Measurements from ENCODE around the gene KRTAP9-3. TPM values are rescaled to one million over a fixed set of nuclear protein-coding genes. Genes with fewer than 3 reads are reported as not detected.
"Not testable (repeated sequence)": the region's sequence is repeated elsewhere in the genome, so short reads cannot be mapped to it uniquely, and the experiment has no call there.

Gene KRTAP9-3
- polyA plus RNA-seq, 1 donor (not counting 4 experiments of a cell fraction or from before 2014, with no cell fraction given): not detected

GRCh38 chr17:41265078-41265477 is 32.8 kb downstream of the KRTAP9-3 start, which contains the start of gene KRTAP9-6:
Gene KRTAP9-6, plus strand, starts transcription at chr17:41265378. Its CDS starts 0 bp downstream, at chr17:41265378.
- no peak within 1 kb of the TSS for H3K4me3 ChIP-seq (ENCODE audit: control insufficient read depth in 2 of 3, extremely low read depth in 1 of 3, insufficient read depth in 2 of 3, low read depth in 1 of 3, low read length in 3 of 3)
- no peak within 1 kb of the TSS for H3K27ac ChIP-seq (ENCODE audit: control insufficient read depth, insufficient read depth, low read length)
- H4K20me1 ChIP-seq (ENCODE audit: control insufficient read depth, extremely low read depth, insufficient read depth, low read length): no peaks in the 10 kb centered on the region
- H3K9me1 ChIP-seq (ENCODE audit: control insufficient read depth, extremely low read depth, insufficient read depth, low read length): no peaks in the 10 kb centered on the region
- DNase-seq (ENCODE audit: low read depth, low spot score) (no peak), FAIRE-seq (no peak)
- no peaks in the 10 kb centered on the region for H3K36me3 ChIP-seq (ENCODE audit: control insufficient read depth in 2 of 2, extremely low read depth in 1 of 2, insufficient read depth in 2 of 2, low read length in 2 of 2)
- no peak within 1 kb of the TSS for H3K4me2 ChIP-seq (ENCODE audit: control insufficient read depth, extremely low read depth, insufficient read depth, low read depth, low read length)
- H2AFZ ChIP-seq (ENCODE audit: control insufficient read depth, low read length): no peak within 1 kb of the TSS
- no peak for TF ChIP-seq CTCF (optimal IDR thresholded peaks at IDR 0.05 in 1 of 3, IDR thresholded peaks at IDR 0.05 in 1 of 3, conservative IDR thresholded peaks at IDR 0.05 in 1 of 3; ENCODE audit: extremely low read depth in 1 of 3, insufficient read depth in 2 of 3, low read length in 3 of 3)
- no peak within 1 kb of the TSS for H3K9ac ChIP-seq (ENCODE audit: control insufficient read depth, extremely low read depth, insufficient read depth, low read length)
- H3K79me2 ChIP-seq (ENCODE audit: control insufficient read depth, insufficient read depth, low read length): no peaks in the 10 kb centered on the region
- dilution Hi-C loops (cut with MboI; ENCODE audit: extremely low pct_ligation_motif_present, low sequenced_read_pairs): no loop called here
- H3K27me3 ChIP-seq (ENCODE audit: control insufficient read depth, extremely low read depth, insufficient read depth, low read length): peaks cover 3% of the 10 kb centered on the region
- H3K4me1 ChIP-seq (ENCODE audit: control insufficient read depth, extremely low read depth, insufficient read depth, low read length): no peaks in the 10 kb centered on the region
- no peaks in the 10 kb centered on the region for H3K9me3 ChIP-seq (ENCODE audit: control insufficient read depth, low read depth, low read length)

GRCh38 chr17:41267711-41268110 is 35.5 kb downstream of the KRTAP9-3 start:
- TF ChIP-seq CTCF (optimal IDR thresholded peaks at IDR 0.05 in 1 of 3, IDR thresholded peaks at IDR 0.05 in 1 of 3, conservative IDR thresholded peaks at IDR 0.05 in 1 of 3; ENCODE audit: extremely low read depth in 1 of 3, insufficient read depth in 2 of 3, low read length in 3 of 3): no peak
- no peak for TF ChIP-seq EZH2 (IDR thresholded peaks at IDR 0.05; ENCODE audit: low read length)
- FAIRE-seq (no peak), DNase-seq (ENCODE audit: low read depth, low spot score) (no peak)
- H3K27ac ChIP-seq (ENCODE audit: control insufficient read depth, insufficient read depth, low read length): no peak overlapping the region
- peaks cover 3% of the 10 kb centered on the region for H3K27me3 ChIP-seq (ENCODE audit: control insufficient read depth, extremely low read depth, insufficient read depth, low read length)
- H3K4me2 ChIP-seq (ENCODE audit: control insufficient read depth, extremely low read depth, insufficient read depth, low read depth, low read length): no peak overlapping the region
- H3K9me1 ChIP-seq (ENCODE audit: control insufficient read depth, extremely low read depth, insufficient read depth, low read length): no peaks in the 10 kb centered on the region
- no peaks in the 10 kb centered on the region for H3K4me1 ChIP-seq (ENCODE audit: control insufficient read depth, extremely low read depth, insufficient read depth, low read length)
- H4K20me1 ChIP-seq (ENCODE audit: control insufficient read depth, extremely low read depth, insufficient read depth, low read length): no peaks in the 10 kb centered on the region
- no peak overlapping the region for H2AFZ ChIP-seq (ENCODE audit: control insufficient read depth, low read length)
- dilution Hi-C loops (cut with MboI; ENCODE audit: extremely low pct_ligation_motif_present, low sequenced_read_pairs): no loop called here
- H3K79me2 ChIP-seq (ENCODE audit: control insufficient read depth, insufficient read depth, low read length): no peaks in the 10 kb centered on the region
- H3K9me3 ChIP-seq (ENCODE audit: control insufficient read depth, low read depth, low read length): no peaks in the 10 kb centered on the region
- no peaks in the 10 kb centered on the region for H3K36me3 ChIP-seq (ENCODE audit: control insufficient read depth in 2 of 2, extremely low read depth in 1 of 2, insufficient read depth in 2 of 2, low read length in 2 of 2)
- no peak overlapping the region for H3K9ac ChIP-seq (ENCODE audit: control insufficient read depth, extremely low read depth, insufficient read depth, low read length)
- H3K4me3 ChIP-seq (ENCODE audit: control insufficient read depth in 2 of 3, extremely low read depth in 1 of 3, insufficient read depth in 2 of 3, low read depth in 1 of 3, low read length in 3 of 3): no peak overlapping the region

DNA sequence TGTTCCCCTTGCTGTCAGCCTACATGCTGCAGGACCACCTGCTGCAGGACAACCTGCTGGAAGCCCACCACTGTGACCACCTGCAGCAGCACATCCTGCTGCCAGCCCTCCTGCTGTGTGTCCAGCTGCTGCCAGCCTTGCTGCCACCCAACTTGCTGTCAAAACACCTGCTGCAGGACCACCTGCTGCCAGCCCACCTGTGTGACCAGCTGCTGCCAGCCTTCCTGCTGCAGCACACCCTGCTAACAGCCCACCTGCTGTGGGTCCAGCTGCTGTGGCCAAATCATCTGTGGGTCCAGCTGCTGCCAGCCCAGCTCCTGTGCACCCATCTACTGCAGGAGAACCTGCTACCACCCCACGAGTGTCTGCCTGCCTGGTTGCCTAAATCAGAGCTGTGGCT is 39.1 kb downstream of the KRTAP9-3 start:
- dilution Hi-C loops (cut with MboI; ENCODE audit: extremely low pct_ligation_motif_present, low sequenced_read_pairs); H3K4me1 ChIP-seq (ENCODE audit: control insufficient read depth, extremely low read depth, insufficient read depth, low read length); DNase-seq (ENCODE audit: low read depth, low spot score); H3K9me1 ChIP-seq (ENCODE audit: control insufficient read depth, extremely low read depth, insufficient read depth, low read length); H2AFZ ChIP-seq (ENCODE audit: control insufficient read depth, low read length); H3K27me3 ChIP-seq (ENCODE audit: control insufficient read depth, extremely low read depth, insufficient read depth, low read length); H3K4me2 ChIP-seq (ENCODE audit: control insufficient read depth, extremely low read depth, insufficient read depth, low read depth, low read length); H3K27ac ChIP-seq (ENCODE audit: control insufficient read depth, insufficient read depth, low read length); H3K9me3 ChIP-seq (ENCODE audit: control insufficient read depth, low read depth, low read length); FAIRE-seq; H3K4me3 ChIP-seq (ENCODE audit: control insufficient read depth in 2 of 3, extremely low read depth in 1 of 3, insufficient read depth in 2 of 3, low read depth in 1 of 3, low read length in 3 of 3); H3K36me3 ChIP-seq (ENCODE audit: control insufficient read depth in 2 of 2, extremely low read depth in 1 of 2, insufficient read depth in 2 of 2, low read length in 2 of 2); H3K79me2 ChIP-seq (ENCODE audit: control insufficient read depth, insufficient read depth, low read length); H3K9ac ChIP-seq (ENCODE audit: control insufficient read depth, extremely low read depth, insufficient read depth, low read length); H4K20me1 ChIP-seq (ENCODE audit: control insufficient read depth, extremely low read depth, insufficient read depth, low read length): not testable (repeated sequence)
